A673 (cell line): Measurements from ENCODE around the gene ZC3HAV1. TPM values are rescaled to one million over a fixed set of nuclear protein-coding genes. Genes with fewer than 3 reads are reported as not detected.
"Not testable (repeated sequence)": the region's sequence is repeated elsewhere in the genome, so short reads cannot be mapped to it uniquely, and the experiment has no call there.

Experiments
- BruUV-seq: library from RNA; stranded (reverse); fragments of 400-500 nt; replicated peaks from 2 replicates; lab custom pipeline; 2021; lab: Mats Ljungman, UMichigan
- CTCF ChIA-PET: fragments of 300-600 bp; sonication (Branson Sonifier 250); formaldehyde crosslinking; loops from one replicate; lab custom pipeline; 2022; ENCODE audit warnings: antibody characterized with exemption; lab: Charles Lee
- POLR2A ChIA-PET: fragments of 300-600 bp; sonication (Branson Sonifier 250); formaldehyde crosslinking; loops from one replicate; lab custom pipeline; 2022; ENCODE audit warnings: antibody characterized with exemption; ENCODE audit not compliant: low non-redundant PET; lab: Charles Lee
- DNase-seq: peaks from one replicate; pipeline ENCODE4 v3.0.0-alpha.2; 2015; ENCODE audit warnings: low spot score
- H3K27ac ChIP-seq: fragments of 200-600 bp; sonication (generic); 2 replicates; pipeline ENCODE4 v1.5.1; 2016; ENCODE audit warnings: mixed run types, low read depth, mild to moderate bottlenecking, mixed read lengths, antibody characterized with exemption, low read length; ENCODE audit not compliant: poor library complexity, severe bottlenecking
- H3K27me3 ChIP-seq: fragments of 200-600 bp; sonication (generic); replicated peaks from 2 replicates; pipeline ENCODE4 v1.6.1; 2017; ENCODE audit warnings: mixed run types, low read depth, mild to moderate bottlenecking, mixed read lengths, antibody characterized with exemption, low read length; ENCODE audit not compliant: insufficient read depth, poor library complexity
- H3K36me3 ChIP-seq: fragments of 200-600 bp; sonication (generic); 2 replicates; pipeline ENCODE4 v1.6.1; 2016; ENCODE audit warnings: mixed run types, mild to moderate bottlenecking, mixed read lengths, antibody characterized with exemption, low read length; ENCODE audit not compliant: insufficient read depth, poor library complexity, severe bottlenecking
- H3K4me1 ChIP-seq: fragments of 200-600 bp; sonication (generic); 2 replicates; pipeline ENCODE4 v1.6.1; 2017; ENCODE audit warnings: mixed run types, mild to moderate bottlenecking, mixed read lengths, antibody characterized with exemption, low read length; ENCODE audit not compliant: insufficient read depth, poor library complexity, severe bottlenecking
- H3K4me3 ChIP-seq: fragments of 200-600 bp; sonication (generic); 2 replicates; pipeline ENCODE4 v1.5.1; 2016; ENCODE audit warnings: low read depth, mixed run types, mild to moderate bottlenecking, mixed read lengths, low read length; ENCODE audit not compliant: poor library complexity, severe bottlenecking
- H3K9me3 ChIP-seq: fragments of 200-600 bp; sonication (generic); 2 replicates; pipeline ENCODE4 v1.6.1; 2016; ENCODE audit warnings: mixed run types, low read depth, mild to moderate bottlenecking, mixed read lengths, antibody characterized with exemption, low read length; ENCODE audit not compliant: poor library complexity, severe bottlenecking
- EZH2 ChIP-seq: fragments of 200-600 bp; sonication (generic); IDR thresholded peaks from 2 replicates; pipeline ENCODE4 v1.6.1; 2017; ENCODE audit warnings: borderline replicate concordance, low read depth, mild to moderate bottlenecking, mixed read lengths, antibody characterized with exemption, low read length; ENCODE audit not compliant: poor library complexity, severe bottlenecking
- intact Hi-C: fragments of 100-400 bp; cut with micrococcal nuclease; formaldehyde crosslinking; loops from one replicate; pipeline ENCODE4 v1.10.0; 2022; ENCODE audit not compliant: unreplicated experiment
- total RNA-seq: library from RNA; stranded (reverse); gene quantifications from 2 replicates; pipeline ENCODE4 v1.2.3, GENCODE V29; 2021
- TF ChIP-seq, protein P1 (sequence below): fragments of 300-800, 200-600 bp; sonication (generic); conservative IDR thresholded peaks from 2 replicates; pipeline ENCODE4 v1.5.1; 2017; ENCODE audit warnings: low read depth, mild to moderate bottlenecking, antibody characterized with exemption, low read length, moderate library complexity, mixed read lengths

The ZC3HAV1 gene
- total RNA-seq, 1 experiment from 2014 or later, result 16.9 TPM

- TF ChIP-seq, protein P1, sequence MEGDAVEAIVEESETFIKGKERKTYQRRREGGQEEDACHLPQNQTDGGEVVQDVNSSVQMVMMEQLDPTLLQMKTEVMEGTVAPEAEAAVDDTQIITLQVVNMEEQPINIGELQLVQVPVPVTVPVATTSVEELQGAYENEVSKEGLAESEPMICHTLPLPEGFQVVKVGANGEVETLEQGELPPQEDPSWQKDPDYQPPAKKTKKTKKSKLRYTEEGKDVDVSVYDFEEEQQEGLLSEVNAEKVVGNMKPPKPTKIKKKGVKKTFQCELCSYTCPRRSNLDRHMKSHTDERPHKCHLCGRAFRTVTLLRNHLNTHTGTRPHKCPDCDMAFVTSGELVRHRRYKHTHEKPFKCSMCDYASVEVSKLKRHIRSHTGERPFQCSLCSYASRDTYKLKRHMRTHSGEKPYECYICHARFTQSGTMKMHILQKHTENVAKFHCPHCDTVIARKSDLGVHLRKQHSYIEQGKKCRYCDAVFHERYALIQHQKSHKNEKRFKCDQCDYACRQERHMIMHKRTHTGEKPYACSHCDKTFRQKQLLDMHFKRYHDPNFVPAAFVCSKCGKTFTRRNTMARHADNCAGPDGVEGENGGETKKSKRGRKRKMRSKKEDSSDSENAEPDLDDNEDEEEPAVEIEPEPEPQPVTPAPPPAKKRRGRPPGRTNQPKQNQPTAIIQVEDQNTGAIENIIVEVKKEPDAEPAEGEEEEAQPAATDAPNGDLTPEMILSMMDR, result no peak
- no peak for TF ChIP-seq EZH2
- Histone ChIP-seq H3K27ac (no peak overlapping the region), H3K9me3 (no peaks in the 10 kb centered on the region), H3K36me3 (peaks cover 89% of the 10 kb centered on the region), H3K4me3 (no peak overlapping the region), H3K4me1 (peaks cover 3% of the 10 kb centered on the region), H3K27me3 (no peaks in the 10 kb centered on the region)
- intact Hi-C loops, result no loop called here
- no peak for DNase-seq
- CTCF ChIA-PET, result no interaction called here
- POLR2A ChIA-PET, result no interaction called here
- no TSS peak for BruUV-seq
Observed at GRCh38 chr7:139029353-139029752, 80.2 kb downstream of the ZC3HAV1 start.

DNA sequence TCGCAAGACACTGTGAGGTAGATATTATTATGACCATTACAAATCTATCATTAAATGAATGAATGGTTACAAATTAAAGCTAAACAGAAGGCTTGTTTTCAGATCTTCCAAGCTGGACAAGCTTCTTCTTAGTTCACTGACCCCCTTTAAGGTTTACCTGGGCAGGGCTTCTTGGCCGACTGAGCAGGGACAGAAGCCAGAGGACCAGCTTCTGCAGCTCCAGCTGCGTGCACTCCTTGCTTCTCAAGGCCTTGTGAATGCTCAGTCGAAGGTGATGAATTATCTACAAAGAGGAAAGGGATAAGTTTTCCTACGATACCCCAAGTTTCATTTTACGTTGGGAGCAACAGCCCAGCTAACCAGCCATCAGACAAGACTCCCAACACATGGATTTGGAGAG lies 83.0 kb downstream of the ZC3HAV1 start:
- intact Hi-C loops, result no loop called here
- Histone ChIP-seq H3K27ac (no peak overlapping the region), H3K27me3 (no peaks in the 10 kb centered on the region), H3K4me1 (no peaks in the 10 kb centered on the region), H3K4me3 (no peak overlapping the region), H3K36me3 (peaks cover 84% of the 10 kb centered on the region), H3K9me3 (no peaks in the 10 kb centered on the region)
- no TSS peak for BruUV-seq
- ChIA-PET POLR2A (interaction anchor here (0.5 kb wide), 1 partner anchor 333 kb away, joined by 5 read pairs; the partner anchor contains the start of gene LUC7L2), CTCF (no interaction called here)
- TF ChIP-seq, protein P1, result no peak
- no peak for TF ChIP-seq EZH2
- no peak for DNase-seq

DNA sequence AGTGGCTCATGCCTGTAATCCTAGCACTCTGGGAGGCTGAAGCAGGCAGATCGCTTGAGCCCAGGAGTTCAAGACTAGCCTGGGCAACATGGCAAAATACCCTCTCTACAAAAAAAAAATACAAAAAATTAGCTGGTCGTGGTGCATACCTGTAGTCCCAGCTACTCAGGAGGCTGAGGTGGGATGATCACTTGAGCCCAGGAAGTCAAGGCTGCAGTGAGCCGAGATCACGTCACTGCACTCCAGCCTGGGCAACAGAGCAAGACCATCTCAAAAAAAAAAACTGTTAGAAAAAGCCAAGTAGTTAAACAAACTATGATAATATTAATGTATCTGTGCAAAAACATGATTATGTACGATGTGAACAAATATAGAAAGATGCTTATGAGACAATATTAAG lies 83.7 kb downstream of the ZC3HAV1 start:
- H3K4me3 ChIP-seq, H3K27ac ChIP-seq, intact Hi-C loops, H3K27me3 ChIP-seq, H3K4me1 ChIP-seq, H3K9me3 ChIP-seq, CTCF ChIA-PET, POLR2A ChIA-PET, DNase-seq: not testable (repeated sequence)
- peaks cover 83% of the 10 kb centered on the region for H3K36me3 ChIP-seq
- TSS peak; percentile 5 for BruUV-seq

DNA sequence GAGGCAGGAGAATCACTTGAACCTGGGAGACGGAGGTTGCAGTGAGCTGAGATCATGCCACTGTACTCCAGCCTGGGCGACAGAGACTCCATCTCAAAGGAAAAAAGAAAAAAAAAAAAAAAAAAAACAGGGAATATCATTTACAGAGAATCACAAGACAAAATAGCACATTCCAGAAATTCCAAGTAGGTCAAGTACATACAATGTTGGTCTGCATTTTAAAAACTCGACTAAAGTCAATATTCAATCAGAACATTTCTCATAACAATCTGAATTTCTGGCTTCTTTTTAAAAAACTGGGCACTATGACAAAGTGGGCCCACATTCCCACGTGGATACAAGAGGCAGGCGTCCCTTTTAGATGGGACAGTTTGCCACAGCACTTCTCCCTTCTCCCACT lies 86.4 kb downstream of the ZC3HAV1 start:
- intact Hi-C loops, result no loop called here
- TF ChIP-seq, protein P1, result no peak
- TF ChIP-seq EZH2, result no peak
- BruUV-seq, result no TSS peak
- DNase-seq, result no peak
- H3K27ac ChIP-seq, result no peak overlapping the region
- H3K9me3 ChIP-seq, result no peaks in the 10 kb centered on the region
- no peaks in the 10 kb centered on the region for H3K4me1 ChIP-seq
- no peaks in the 10 kb centered on the region for H3K27me3 ChIP-seq
- peaks cover 65% of the 10 kb centered on the region for H3K36me3 ChIP-seq
- H3K4me3 ChIP-seq, result no peak overlapping the region
- CTCF ChIA-PET, result no interaction called here
- POLR2A ChIA-PET, result no interaction called here
